ENCODE measurements around the gene FAM174B. TPM values are rescaled to one million over a fixed set of nuclear protein-coding genes. Genes with fewer than 3 reads are reported as not detected.

The FAM174B gene
- total and polyA plus RNA-seq, 2 experiments from 2014 or later, result 15.0 to 21.8 TPM

- TF ChIP-seq ZNF462 (CRISPR knock-in tag; IDR thresholded peaks at IDR 0.05) (no peak), EZH2 (IDR thresholded peaks at IDR 0.05; ENCODE audit: low read depth, unreplicated experiment) (no peak), CTCF (conservative IDR thresholded peaks at IDR 0.05; ENCODE audit: low read depth in 2 of 2) (no peak), NANOG (IDR thresholded peaks at IDR 0.05; ENCODE audit: borderline replicate concordance) (no peak), CREB1 (CRISPR knock-in tag; IDR thresholded peaks at IDR 0.05; ENCODE audit: low read depth) (no peak), POLR2AphosphoS5 (IDR thresholded peaks at IDR 0.05; ENCODE audit: low read depth) (no peak), JUNB (IDR thresholded peaks at IDR 0.05; ENCODE audit: unreplicated experiment) (no peak), ETS1 (IDR thresholded peaks at IDR 0.05) (no peak)
These were observed 56.1 kb downstream of the FAM174B start (continued) for GRCh38 chr15:92599394-92599970.

Data from GM23338 (cell line).